ENCODE measurements around the gene PIGS.
A peak's percentile ranks its signal among the peaks of the same experiment; 100 is the strongest.

The PIGS gene

DNA sequence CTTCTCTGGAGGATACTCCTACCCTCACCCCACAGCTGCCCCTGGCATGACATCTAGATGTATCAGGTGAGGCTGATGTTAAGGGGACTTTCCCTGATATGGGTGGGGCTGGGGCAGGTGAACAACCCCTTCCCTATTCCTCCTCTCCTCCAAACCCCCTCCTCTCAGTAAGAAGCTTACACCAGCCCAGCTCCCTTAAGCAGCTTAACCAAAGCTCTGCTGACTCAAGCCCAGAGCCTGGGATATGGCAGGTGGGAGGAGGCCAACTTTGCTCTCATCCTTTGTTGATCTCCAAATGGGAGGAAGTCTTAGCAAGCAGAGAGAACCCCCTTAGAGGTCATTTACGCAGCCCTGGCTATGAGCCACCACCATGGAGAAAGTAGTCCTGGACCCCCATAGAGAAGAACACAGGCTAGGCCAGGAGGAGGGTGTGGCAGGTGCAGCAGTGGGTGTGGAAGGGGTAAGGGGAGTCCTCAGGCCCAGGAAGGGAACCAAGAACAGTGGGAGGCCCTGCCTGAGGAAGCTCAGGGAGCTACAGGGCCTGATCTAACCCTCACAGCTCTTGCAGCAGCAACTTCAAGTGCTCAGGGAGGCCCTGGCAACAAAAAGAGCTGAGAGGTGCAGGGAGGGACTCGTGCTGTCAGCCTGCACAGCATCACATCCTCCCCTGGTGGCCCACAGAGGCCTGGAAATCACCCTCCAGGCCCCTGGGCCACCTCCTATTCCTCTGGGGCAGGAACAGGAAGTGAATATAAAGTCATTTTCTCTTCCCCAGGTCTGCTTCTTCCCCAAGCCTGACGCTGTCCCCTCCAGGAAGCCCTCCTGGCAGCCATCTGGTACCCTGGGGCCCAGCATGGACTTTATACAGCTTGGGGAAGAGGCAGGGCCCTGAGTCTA is 21.8 kb downstream of the PIGS start:
- no peak for DNase-seq

DNA sequence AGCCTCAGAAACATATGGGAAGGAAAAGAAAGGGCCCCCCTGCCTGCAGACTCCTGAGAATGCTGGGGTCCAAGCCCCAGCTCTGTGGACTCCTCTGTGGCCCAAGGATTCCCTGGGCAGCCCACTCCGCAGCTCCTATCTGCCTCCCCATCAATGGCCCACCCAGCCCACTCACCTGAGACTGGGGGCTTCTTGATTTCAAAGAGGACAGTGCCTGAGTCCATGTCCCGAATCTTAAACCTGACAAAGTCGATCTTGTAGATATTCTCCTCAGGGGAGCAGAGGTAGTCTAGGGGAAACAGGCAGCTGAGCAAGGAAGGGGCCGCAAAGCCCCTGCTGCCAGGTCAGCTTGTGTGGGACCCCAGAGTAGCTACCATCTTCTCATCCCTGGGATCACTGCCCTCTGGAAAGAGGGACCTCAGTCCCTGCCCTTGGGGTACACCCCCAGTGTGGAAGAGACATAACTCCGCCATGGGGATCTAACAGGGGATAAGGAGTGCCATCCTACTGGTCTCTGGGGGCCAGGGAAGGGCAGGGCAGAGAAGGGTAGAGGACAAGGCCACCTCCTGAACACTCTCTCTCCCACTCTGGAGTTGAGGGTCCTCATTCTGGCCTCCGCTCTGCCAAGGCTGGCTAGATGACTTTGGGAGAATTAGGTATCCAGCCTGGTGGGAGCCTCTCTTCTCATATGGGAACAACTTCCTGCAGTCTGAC is 22.8 kb downstream of the PIGS start:
- no peak for DNase-seq

DNA sequence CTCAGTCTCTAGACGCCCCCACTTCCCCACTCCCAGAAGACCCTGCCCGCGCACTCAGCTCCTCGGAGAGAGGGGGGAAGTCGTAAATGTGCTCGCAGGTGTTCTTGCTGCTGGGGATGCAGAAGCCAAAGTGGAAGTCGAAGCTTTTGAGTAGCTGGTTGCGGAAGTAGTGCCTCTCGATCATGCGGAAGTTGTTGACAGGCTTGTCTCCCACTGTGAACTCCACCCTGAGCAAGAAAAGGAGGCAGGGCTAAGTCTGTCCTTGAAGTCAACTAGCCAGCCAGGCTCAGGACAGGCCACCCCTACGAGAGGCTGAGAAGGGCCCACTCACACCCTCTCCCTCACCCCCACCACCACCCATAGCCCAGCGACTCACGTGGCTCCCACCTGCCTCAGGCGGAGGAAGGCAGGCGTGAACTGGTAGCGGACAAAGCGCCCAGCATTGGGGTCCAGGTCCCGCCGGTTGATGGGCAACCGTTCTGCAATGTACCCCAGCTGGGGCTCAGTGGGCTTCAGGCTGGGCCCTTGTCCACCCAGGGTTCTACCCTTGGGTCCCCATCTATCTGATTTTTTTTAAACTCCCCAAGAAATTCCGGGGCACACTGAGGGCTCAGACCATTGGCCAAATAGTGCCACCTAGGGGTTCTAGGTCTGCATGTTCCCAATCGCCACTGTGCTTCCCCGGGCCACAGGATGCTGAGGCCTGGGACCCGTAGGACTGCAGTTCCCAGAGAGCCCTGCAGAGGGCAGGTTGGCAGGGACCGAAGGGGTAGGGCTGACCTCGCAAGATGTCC is 23.5 kb downstream of the PIGS start:
- DNase-seq = peak; percentile 98

DNA sequence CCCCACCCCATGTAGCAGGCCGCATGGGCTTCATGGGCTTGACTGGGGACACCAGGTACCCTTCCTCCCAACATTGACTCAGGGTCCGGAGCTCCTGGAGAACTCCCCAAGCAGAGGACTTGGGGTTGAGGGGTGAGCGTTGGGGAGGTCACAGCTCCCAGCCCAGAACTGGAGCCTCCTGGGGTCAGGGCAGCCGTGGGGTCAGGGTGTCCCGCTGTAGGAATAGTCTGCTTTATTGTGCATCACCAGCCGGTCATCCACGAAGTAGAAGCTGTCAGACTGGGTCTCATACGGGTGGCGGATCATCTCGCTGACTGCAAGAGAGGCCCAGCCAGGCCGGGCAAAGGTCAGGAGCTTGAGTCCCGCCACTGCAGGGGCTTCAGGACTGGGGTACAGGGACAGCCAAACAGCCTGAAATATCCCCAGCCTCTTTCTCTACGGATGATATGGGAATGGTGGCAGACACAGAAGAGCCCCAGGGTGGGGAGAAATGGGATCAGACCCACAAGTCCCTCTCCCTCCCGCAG is 24.2 kb downstream of the PIGS start:
- no peak for DNase-seq

DNA sequence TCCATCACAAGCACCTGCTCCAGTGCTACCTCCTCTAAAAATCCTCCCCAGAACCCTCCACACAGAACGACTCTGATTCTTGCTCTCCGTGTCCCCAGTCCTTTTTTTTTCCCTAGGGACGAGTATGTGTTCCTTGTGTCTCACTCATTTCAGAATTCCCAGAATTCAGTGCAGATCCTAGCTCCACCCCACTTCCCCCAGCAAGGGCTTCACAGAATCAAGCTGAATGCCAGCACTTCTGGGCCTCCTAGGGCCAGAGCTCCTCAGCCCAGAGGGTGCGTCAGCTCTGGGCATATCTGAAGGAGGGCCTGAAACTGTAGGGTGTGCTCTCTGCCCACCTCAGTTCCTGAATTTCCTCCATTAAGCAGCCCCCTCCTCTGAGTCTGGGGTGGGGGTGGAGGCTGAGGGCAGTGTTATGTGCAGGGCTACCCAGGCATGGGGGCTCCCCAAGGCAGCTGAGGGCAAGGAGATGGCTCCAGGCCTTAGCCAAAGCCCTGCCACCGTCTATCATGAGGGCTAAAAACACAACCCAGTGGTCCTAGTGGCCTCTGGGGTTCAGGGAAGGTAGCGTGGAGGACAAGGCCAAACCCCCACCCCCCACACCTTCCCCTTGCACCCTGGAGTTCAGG is 25.4 kb downstream of the PIGS start:
- no peak for DNase-seq

DNA sequence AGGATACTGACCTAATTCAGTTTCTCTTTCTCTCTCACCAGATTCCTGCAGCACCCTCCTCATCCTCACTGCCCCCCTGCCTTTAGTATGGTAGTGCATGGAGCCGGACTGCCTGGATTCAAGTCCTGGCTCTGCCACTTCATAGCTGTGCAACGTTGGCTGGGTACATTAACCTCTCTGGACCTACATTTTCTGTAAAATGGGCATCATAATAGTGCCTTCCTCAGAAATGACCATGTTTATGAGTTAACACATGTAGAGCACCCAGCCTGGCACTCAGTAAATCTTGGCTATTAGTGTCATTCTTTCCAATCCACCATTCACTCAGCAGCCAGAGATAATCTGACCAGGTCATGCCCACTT is 26.2 kb downstream of the PIGS start:
- no peak for DNase-seq

DNA sequence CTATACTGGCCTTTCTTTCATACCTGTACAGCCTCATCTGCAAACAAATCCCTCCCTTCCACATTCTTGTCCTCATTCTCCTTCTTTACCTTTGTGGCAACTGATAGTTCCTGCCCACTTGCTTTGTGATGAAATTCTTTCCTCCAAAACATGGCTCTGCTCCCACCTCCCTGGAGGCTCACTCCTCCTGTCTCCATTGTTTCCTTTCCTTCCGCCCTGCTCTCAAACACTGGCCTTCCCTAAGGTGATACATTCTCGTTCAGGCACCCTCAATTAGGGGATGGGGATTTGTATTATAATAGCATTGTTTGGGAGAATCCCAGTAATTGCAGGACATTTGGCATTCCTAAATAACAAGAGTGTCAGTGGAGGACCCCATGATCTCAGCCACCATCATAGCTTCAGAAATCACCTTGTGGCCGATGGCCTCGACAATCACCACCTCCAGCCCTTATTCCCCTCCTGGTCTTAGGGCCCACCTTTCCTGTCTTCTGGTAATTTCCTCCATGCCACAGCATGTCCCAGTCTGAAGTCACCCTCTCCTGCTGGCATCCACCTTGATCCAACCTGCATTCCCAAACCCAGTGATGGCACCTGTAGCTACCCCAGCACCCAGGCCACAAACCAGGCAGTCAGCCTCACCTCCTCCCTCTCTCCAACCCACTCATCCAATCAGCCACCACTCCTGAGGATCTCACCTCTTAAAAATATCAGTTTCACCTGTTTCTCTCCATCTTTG is 26.8 kb downstream of the PIGS start:
- DNase-seq = no peak

DNA sequence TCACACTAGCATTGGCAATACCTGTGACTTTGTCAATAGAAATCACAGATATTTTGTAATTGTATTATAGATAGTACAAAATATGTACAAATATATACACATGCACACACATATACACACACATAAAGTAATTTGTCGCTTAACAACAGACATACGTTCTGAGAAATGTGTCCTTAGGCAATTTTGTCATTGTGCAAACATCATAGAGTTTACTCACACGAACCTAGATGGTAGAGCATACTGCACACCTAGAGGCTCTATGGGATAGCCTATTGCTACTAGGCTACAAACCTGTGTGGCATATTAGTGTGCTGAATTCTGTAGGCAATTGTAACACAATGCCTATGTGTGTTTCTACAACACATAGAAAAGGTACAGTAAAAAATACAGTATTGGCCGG is 29.9 kb downstream of the PIGS start:
- no peak for DNase-seq

DNA sequence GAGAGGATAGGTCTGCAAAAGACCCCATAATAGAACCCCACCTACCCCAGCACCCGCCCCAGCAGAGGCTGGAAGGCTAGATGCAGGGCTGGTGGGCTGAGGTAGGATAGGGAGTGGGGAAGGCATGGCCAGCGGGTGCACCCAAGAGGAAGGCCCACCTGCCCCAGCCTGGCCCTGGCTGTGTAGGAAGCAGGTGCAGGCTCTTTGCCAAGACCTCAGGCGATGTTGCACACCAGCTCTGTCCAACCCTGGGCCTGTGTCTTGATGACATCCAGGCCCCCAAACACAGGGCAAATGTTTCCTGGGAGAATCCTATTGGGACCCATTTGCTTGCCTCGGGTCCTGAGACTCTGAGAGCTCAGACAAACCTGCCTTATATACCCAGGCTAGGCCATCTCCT is 31.1 kb downstream of the PIGS start:
- DNase-seq = no peak

DNA sequence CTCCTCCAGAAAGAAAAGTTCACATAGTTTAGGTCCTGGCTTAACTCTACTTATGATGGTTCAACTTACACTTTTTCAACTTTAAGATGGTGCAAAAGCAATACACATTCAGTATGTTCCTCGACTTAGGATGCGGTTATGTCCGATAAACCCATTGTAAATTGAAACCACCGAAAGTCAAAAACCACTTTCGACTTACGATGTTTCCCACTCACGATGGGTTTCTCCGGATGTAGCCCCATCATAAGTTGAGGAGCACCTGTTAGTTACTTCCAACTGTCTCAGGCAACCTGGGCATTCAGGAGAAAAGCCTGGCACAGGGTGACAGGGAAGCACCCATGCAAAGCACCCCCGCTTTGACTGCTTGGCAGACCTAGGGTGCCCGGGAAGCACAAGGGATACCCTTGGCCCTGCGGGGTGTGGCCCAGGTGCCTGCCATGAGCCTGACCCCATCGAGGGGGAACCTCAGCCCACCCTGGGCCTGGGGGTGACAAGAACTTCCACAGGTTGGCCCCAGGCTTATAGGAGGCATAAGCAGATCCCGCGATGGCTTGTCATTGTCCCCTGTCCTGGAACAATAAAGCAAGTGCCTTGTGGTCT is 32.9 kb downstream of the PIGS start:
- DNase-seq = no peak

DNA sequence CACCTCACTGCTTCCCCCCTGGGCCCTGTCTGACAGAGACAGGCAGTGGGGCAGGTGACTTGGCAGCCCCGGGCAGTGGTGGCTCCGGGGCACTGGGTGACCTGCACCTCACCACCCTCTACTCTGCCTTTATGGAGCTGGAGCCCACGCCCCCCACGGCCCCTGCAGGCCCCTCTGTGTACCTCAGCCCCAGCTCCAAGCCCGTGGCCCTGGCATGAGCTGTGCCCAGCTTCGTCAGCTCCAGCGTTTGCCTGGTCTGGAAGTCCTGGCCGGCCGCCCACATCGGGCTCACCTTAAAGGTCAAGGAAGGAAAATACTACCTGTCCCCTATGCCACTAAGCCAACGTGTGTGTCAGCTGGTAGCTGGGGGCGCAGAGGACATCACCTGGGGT is 34.1 kb downstream of the PIGS start:
- no peak for DNase-seq

DNA sequence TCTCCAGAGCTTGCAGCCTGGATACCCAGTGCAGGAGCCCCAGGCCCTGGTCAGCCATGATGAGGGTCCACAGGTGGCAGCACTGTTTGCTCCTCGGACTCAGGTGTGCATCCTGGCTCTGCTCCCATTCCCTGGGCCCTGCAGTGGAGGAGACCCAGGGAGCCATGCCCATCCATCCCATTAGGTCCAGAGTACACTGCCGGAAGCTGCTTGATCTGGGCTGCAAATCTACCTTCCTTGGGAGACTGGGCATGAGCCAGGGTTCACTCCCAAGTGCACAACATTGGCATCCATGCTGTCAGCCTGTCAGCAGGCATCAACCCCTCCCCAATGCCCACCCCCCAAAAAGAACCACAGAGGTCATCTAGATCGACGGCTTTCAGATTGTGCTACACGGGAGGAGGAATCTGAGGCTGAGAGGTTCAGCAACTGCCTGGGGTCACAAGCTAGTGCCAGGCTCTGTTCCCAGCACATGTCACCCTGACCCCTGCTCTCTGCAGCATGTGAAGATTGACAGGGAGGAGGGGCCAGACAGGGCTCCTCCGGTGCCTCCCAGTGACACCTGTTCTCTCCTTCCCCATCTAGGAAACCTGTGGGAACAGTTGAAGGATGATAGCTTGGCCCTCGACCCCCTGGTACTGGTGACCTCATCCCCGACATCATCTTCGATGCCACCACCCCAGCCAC is 34.6 kb downstream of the PIGS start:
- DNase-seq = no peak

DNA sequence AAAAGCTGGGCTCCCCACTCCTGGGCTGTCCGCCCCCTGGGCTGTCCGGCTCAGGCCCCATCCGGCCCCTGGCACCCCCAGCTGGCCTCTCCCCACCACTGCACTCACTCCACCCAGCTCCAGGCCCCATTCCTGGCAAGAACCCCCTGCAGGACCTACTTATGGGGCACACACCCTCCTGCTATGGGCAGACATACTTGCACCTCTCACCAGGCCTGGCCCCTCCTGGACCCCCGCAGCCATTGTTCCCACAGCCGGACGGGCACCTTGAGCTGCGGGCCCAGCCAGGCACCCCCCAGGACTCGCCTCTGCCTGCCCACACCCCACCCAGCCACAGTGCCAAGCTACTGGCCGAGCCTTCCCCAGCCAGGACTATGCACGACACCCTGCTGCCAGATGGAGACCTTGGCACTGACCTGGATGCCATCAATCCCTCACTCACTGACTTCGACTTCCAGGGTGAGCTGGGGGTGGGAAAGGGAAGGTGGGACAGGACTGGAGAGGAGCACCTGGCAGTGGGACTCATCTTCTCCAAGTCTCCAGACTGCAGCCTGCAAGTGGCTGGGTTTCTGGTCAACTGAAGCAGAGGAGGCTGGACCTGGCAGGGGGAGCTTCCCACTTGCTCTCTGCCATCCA is 36.5 kb downstream of the PIGS start:
- peak; percentile 49 for DNase-seq

DNA sequence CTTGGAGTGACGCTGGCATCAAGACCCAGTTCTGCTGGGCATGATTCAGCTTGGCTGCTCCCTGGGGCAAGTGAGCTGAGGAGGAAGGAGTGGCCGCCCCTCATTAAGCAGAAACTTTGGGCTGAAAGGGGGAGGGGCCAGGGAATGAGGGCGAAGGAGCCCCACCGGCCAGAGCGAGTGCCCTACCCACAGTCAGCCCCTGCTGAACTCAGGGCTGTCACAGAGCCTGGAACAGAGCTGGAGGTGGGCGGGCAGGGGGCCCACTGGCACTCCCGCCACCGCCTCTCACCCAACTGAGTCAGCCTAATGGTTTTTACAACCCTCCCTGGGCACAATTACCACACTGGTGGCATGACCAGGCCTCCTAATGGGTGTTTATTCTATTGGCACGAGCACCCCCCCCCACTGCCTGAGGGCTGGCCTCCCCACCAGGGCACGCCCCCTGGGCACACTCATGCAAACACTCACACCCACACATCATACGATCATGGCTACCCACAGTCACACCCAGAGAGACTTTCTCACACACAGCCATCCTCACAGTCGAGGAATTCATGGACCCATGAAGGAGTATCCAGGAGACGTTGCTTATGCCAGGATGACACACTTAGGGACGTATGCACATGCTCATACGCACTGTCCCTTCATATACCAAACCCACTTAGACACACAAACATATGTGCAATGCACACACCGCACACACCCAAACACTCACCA is 38.1 kb downstream of the PIGS start:
- no peak for DNase-seq

DNA sequence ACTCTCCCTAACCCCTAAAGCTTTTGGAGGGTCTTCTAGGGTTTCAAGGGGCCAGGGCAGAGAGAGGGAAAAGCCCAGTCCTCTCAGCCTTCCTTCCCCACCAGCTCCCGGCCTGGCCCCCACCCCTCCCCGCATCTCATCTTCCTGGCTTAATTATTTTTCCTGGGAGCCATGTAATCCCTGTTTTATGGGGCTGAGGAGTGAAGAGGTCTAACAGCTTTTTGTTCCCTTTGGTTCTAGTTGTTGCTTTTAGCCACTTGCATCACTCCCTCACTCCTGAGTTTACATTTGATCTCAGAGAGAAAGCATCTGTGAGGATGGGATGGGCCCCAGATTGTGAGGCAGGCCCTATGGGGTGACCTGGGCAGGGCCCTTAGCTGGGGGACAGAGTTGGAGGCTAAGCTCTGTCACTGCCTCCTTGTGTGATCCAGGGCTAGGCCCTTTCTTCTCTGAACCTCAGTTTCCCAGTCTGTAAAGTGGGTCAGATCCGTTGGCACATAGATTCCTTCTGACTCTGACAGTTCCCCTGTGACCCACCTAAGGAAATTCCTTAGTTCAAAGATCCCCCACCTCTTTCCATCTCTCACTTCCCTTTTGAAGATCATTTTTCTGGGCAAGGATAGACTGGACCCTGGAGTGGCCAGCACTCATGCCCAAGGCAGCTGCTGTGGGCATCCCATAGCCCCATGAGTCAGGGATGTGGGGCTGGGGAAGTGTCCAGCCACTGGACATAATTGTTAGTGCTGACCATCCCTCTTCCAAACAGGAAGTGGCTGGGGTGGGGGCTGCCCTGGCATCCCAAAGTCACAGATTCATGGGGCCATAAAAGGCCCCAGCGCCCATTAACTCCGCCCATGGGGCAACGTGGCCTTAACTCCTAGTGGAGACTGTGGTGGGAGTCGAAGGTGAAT is 39.0 kb downstream of the PIGS start:
- no peak for DNase-seq

DNA sequence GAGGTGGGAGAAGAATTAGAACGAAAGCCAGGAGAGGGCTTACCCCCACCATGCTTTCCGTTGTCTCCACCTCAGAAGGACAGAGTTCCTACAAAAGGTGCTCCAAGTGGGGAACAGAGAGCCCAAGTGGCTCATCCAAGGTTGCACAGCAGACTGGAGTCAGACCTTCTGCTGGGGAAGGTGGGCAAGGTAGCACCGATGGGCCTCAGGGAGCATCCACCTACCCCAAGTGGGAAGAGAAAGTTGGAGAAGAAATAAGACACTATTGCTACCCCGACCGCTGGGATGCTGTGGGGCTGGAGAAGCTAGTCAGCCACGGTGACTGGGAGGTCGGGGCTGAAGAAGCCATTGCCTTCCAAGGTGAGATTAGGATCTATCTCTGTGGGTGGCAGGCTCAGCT is 40.4 kb downstream of the PIGS start:
- DNase-seq = no peak

DNA sequence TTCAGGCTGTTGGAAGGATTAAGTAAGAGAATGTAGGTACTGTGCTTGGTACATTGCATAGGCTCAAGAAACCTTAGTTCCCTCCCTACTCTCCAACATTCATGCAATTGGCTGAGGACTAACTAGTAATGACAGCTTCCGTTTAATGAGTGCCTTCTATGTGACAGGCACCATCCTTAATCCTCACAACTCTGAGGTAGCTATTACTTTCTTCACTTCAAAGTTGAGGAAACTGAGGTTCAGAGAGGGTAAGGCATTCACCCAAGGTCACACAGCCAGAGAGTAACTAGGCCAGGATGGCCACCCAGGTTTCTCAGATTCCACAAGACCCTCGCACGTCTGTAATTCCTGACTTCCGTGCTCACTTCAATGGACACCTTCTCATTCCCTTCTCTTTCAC is 41.1 kb downstream of the PIGS start:
- DNase-seq = no peak

DNA sequence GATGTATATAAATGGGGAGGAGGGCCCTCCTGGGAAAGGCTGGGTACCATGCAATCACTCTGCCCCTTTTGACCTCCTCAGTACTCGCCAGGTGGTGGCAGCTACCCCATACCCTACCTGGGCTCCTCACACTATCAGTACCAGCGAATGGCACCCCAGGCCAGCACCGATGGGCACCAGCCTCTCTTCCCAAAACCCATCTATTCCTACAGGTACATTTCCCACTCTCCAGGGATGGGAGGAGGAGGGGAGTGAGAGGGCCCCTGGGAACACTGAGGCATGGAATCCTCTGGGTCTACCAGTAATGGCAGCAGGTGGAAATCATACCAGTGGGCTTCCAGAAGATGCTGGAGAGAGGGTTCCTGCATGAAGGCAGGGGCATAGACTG is 42.3 kb downstream of the PIGS start:
- no peak for DNase-seq
